Neutrophil (primary cell): ENCODE measurements around the gene CLSTN2.

ENCODE experiments used
- H3K27ac ChIP-seq: fragments of 200-600 bp; sonication (generic); 2 replicates; pipeline ENCODE4 v1.5.1; 2016; ENCODE audit warnings: mild to moderate bottlenecking, moderate library complexity
- H3K27me3 ChIP-seq: fragments of 200-600 bp; sonication (generic); 2 replicates; pipeline ENCODE4 v1.6.0; 2016; ENCODE audit warnings: mild to moderate bottlenecking
- H3K36me3 ChIP-seq: fragments of 200-600 bp; sonication (generic); 2 replicates; pipeline ENCODE4 v1.5.1; 2017
- H3K4me1 ChIP-seq, 2 experiments: fragments of 200-600 bp in 1 of 2; sonication (generic) in 1 of 2; 1 replicate in 1 of 2; 2 replicates in 1 of 2; pipeline versions ENCODE4 v1.5.1 to v1.6.1; 2013 to 2016; ENCODE audit warnings: low read depth in 1 of 2, low read length in 1 of 2, mild to moderate bottlenecking in 1 of 2, moderate library complexity in 1 of 2; ENCODE audit not compliant: control insufficient read depth in 1 of 2, insufficient read depth in 1 of 2
- H3K4me3 ChIP-seq, 2 experiments: fragments of 200-600 bp in 1 of 2; sonication (generic) in 1 of 2; 1 replicate in 1 of 2; 2 replicates in 1 of 2; pipeline ENCODE4 v1.5.1; 2013 to 2016; ENCODE audit warnings: low read depth in 1 of 2, low read length in 1 of 2, mild to moderate bottlenecking in 1 of 2, moderate library complexity in 1 of 2
- H3K9me3 ChIP-seq: fragments of 200-600 bp; sonication (generic); 2 replicates; pipeline ENCODE4 v1.5.1; 2016
- TF ChIP-seq, protein P1 (sequence below): fragments of 200-600 bp; sonication (generic); IDR thresholded peaks from 2 replicates; pipeline ENCODE4 v1.5.1; 2016; ENCODE audit warnings: antibody characterized with exemption

CLSTN2 gene

DNA sequence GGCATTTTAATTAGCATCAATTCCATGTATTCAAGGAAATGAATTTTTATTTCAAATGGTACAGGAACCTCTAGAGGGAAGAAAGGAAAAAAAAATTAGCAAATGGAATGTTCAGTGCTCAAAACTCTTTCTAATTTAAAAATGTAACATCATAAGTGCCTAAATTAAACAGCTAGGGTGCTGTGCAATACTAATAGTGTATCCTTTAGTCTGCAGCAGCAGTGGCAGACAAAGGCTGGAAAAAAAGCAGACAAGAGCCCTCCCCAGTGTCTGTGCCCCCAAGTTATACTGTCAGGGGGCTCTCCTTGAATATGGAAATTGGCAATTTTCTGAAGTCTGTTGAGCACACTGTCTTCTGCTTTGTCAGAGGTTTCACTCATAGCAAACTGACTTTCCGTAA is 159.5 kb downstream of the CLSTN2 start:
- no peak overlapping the region for H3K27ac ChIP-seq
- TF ChIP-seq, protein P1, sequence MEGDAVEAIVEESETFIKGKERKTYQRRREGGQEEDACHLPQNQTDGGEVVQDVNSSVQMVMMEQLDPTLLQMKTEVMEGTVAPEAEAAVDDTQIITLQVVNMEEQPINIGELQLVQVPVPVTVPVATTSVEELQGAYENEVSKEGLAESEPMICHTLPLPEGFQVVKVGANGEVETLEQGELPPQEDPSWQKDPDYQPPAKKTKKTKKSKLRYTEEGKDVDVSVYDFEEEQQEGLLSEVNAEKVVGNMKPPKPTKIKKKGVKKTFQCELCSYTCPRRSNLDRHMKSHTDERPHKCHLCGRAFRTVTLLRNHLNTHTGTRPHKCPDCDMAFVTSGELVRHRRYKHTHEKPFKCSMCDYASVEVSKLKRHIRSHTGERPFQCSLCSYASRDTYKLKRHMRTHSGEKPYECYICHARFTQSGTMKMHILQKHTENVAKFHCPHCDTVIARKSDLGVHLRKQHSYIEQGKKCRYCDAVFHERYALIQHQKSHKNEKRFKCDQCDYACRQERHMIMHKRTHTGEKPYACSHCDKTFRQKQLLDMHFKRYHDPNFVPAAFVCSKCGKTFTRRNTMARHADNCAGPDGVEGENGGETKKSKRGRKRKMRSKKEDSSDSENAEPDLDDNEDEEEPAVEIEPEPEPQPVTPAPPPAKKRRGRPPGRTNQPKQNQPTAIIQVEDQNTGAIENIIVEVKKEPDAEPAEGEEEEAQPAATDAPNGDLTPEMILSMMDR, result no peak
- H3K4me3 ChIP-seq, result no peak overlapping the region
- H3K9me3 ChIP-seq, result no peaks in the 10 kb centered on the region
- no peaks in the 10 kb centered on the region for H3K4me1 ChIP-seq
- no peaks in the 10 kb centered on the region for H3K27me3 ChIP-seq
- no peaks in the 10 kb centered on the region for H3K36me3 ChIP-seq

DNA sequence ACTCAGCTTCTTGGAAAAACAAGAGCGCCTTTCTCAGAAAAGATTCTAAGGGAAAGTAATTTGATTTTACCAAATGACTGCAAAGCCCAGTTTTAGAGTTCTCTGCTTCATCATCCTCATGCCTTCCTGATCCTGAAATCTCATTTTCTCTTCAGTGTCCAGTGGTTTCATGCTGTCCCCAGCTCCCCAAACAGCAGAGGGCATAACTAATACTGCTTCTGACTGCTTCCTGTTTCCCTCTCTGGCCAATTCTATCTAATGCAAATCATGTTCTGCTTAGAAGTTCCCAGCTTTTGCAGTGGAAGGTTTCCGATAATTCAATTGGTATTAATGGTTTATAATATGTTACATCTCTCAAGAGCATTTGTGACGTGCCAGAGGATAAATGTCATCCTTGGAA is 161.1 kb downstream of the CLSTN2 start:
- H3K4me3 ChIP-seq, result no peak overlapping the region
- H3K4me1 ChIP-seq, result no peaks in the 10 kb centered on the region
- no peak overlapping the region for H3K27ac ChIP-seq
- TF ChIP-seq, protein P1, result no peak
- no peaks in the 10 kb centered on the region for H3K36me3 ChIP-seq
- H3K9me3 ChIP-seq, result no peaks in the 10 kb centered on the region
- no peaks in the 10 kb centered on the region for H3K27me3 ChIP-seq

DNA sequence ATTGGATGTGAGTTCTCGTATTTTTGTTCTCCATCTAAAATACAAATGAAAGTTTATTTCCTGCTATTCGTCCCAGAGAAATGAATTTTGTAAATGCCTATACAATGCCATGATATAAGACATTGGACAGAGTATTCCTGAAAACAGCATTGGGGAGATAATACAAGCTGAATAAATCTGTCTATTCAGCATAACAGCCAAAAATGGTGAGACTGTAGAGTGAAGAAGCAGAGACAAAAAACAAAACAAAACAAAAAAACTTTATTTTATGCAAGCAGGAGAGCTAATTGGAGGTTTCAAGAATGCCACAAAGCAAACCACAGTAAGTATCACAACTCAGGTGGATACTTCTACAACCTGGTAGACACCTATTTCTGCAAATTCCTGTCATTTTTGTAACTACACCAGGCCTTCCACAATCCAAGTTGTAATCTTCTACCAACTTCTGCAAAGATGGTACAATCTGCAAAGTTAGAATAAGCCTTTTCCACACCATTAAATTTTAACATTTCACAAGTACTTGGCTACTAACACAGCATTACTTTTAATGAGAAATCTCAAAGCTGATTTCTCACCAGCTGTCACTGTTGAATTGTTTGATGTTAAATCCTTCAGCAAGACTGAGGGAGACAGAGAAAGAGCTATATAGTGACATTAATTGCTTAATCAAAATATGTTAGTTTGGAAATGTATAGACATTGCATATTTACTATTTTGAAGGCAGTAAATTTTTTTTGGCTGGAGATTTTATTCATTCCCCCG is 163.1 kb downstream of the CLSTN2 start:
- TF ChIP-seq, protein P1, result no peak
- Histone ChIP-seq H3K4me1 (no peaks in the 10 kb centered on the region), H3K9me3 (no peaks in the 10 kb centered on the region), H3K36me3 (no peaks in the 10 kb centered on the region), H3K4me3 (no peak overlapping the region), H3K27me3 (no peaks in the 10 kb centered on the region), H3K27ac (no peak overlapping the region)

DNA sequence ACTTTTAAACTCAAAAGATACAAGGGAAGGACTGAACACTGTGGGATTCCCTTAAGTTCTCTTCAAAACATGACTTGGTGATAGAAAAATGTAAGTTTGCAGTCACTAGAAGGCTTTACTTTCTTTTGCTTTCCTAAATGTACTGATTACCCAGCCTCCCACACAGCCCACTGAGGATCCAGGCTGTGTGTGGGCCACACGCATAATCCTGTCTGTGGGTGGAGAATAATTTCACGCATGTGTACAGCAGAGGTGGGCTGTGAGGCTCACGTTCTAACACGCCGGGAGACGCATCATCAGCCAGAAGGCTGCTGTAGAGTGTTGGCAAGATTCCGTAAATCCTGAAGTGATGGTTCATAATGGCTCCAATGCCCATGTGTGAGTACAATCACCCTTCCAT is 165.5 kb downstream of the CLSTN2 start:
- H3K4me1 ChIP-seq, result no peaks in the 10 kb centered on the region
- no peak overlapping the region for H3K4me3 ChIP-seq
- no peaks in the 10 kb centered on the region for H3K27me3 ChIP-seq
- H3K9me3 ChIP-seq, result no peaks in the 10 kb centered on the region
- no peak overlapping the region for H3K27ac ChIP-seq
- H3K36me3 ChIP-seq, result no peaks in the 10 kb centered on the region
- TF ChIP-seq, protein P1, result no peak

DNA sequence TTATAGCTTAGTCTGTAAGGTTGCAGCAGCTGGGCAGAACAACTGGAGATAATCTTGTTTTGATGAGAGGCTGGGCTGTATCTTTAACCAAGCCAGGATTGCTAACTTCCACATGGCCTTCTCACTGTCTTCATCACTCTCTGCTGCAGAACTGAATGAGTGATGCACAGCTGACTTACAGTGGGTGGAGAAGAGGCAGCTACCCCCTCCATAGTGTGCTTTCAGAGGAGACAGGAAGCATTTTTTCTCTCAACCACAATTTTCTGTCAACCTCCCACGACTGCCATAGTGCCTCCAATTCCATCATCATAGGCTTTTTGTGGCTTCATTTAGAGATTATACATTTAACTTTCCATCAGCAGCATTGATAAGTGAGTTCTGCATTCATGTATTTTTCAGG is 168.2 kb downstream of the CLSTN2 start:
- H3K36me3 ChIP-seq, result no peaks in the 10 kb centered on the region
- TF ChIP-seq, protein P1, result no peak
- no peaks in the 10 kb centered on the region for H3K9me3 ChIP-seq
- no peaks in the 10 kb centered on the region for H3K27me3 ChIP-seq
- H3K4me3 ChIP-seq, result no peak overlapping the region
- no peaks in the 10 kb centered on the region for H3K4me1 ChIP-seq
- H3K27ac ChIP-seq, result no peak overlapping the region
